Subcutaneous adipose tissue (tissue), 4 donors: Measurements from ENCODE around the gene SIN3A. TPM values are rescaled to one million over a fixed set of nuclear protein-coding genes. Genes with fewer than 3 reads are reported as not detected.

ENCODE experiments used
- CTCF ChIP-seq: fragments of 450-650 bp; IDR thresholded peaks from one replicate; pipeline ENCODE4 v1.5.1; 2016; ENCODE audit warnings: low read depth, mild to moderate bottlenecking, control low read depth, antibody characterized with exemption, moderate library complexity
- total RNA-seq, 4 donors: library from RNA; depleted of rRNA; stranded (reverse); fragments of >200 nt; gene quantifications; one replicate each; pipeline ENCODE4 v1.1.0, GENCODE V29; 2016

SIN3A gene
- total RNA-seq, 4 donors from 2014 or later: 29.5 to 48.6 (median 33.0) TPM

- no peak for TF ChIP-seq CTCF
Observed at GRCh38 chr15:75452865-75453702, 1.6 kb upstream of the SIN3A start.

- TF ChIP-seq CTCF: no peak
Observed at GRCh38 chr15:75452364-75452864, 924 bp upstream of the SIN3A start.

GRCh38 chr15:75451202-75451673, 252 bp downstream of the SIN3A start:
- TF ChIP-seq CTCF: no peak

- no peak for TF ChIP-seq CTCF
Observed at GRCh38 chr15:75450307-75451201, 936 bp downstream of the SIN3A start.

GRCh38 chr15:75449585-75450306, 1.7 kb downstream of the SIN3A start:
- TF ChIP-seq CTCF: no peak

- no peak for TF ChIP-seq CTCF
Observed at GRCh38 chr15:75446151-75446550, 5.3 kb downstream of the SIN3A start.
